Upper lobe of right lung (tissue), 1 donor: ENCODE data around the gene ZKSCAN1. TPM values are rescaled to one million over a fixed set of nuclear protein-coding genes. Genes with fewer than 3 reads are reported as not detected.

Experiments used
- ATAC-seq: fragments of 200-7000 bp; cut with Tn5 transposase; one replicate; pipeline ENCODE4 v1.9.1; 2020; ENCODE audit warnings: mild to moderate bottlenecking, moderate library complexity
- DNase-seq: peaks from one replicate; pipeline ENCODE4 v3.0.0-alpha.2; 2020
- H3K27ac ChIP-seq: fragments of 200-600 bp; one replicate; pipeline ENCODE4 v1.8.0; 2022
- H3K27me3 ChIP-seq: fragments of 200-600 bp; one replicate; pipeline ENCODE4 v1.8.0; 2022; ENCODE audit warnings: mild to moderate bottlenecking
- H3K36me3 ChIP-seq: fragments of 200-600 bp; one replicate; pipeline ENCODE4 v1.8.0; 2022
- H3K4me1 ChIP-seq: fragments of 200-600 bp; one replicate; pipeline ENCODE4 v1.8.0; 2022
- H3K4me3 ChIP-seq: fragments of 200-600 bp; one replicate; pipeline ENCODE4 v1.8.0; 2022; ENCODE audit warnings: mild to moderate bottlenecking
- H3K9me3 ChIP-seq: fragments of 200-600 bp; one replicate; pipeline ENCODE4 v1.8.0; 2022
- CTCF ChIP-seq: fragments of 200-600 bp; IDR thresholded peaks from one replicate; pipeline ENCODE4 v1.8.0; 2022; ENCODE audit warnings: antibody characterized with exemption
- intact Hi-C: fragments of 100-400 bp; cut with DNase I; formaldehyde crosslinking; loops from one replicate; pipeline ENCODE4 v1.11.0; 2022
- total RNA-seq: library from RNA; stranded (reverse); fragmentation: NEBNext Ultra II Directional; extraction: Animal tissue kit (Norgen Biotek cat#: 25700); gene quantifications from one replicate; pipeline ENCODE4 v1.2.1, GENCODE V29; 2021
- donor health status: DM: no; HTN: yes; CAD: no; lungs with severe emphysema.

ZKSCAN1 gene
- total RNA-seq, 1 donor from 2014 or later, result 57.5 TPM

- TF ChIP-seq CTCF, result no peak
- Histone ChIP-seq H3K27ac (no peak overlapping the region), H3K9me3 (no peaks in the 10 kb centered on the region), H3K27me3 (no peaks in the 10 kb centered on the region), H3K36me3 (no peaks in the 10 kb centered on the region), H3K4me3 (no peak overlapping the region), H3K4me1 (peaks cover 34% of the 10 kb centered on the region)
- ATAC-seq (no peak), DNase-seq (no peak)
- intact Hi-C loops, result no loop called here
Observed at GRCh38 chr7:100017875-100018274, 2.5 kb downstream of the ZKSCAN1 start.

- no peak for DNase-seq
Observed at GRCh38 chr7:100019908-100020307, 4.5 kb downstream of the ZKSCAN1 start.

DNA sequence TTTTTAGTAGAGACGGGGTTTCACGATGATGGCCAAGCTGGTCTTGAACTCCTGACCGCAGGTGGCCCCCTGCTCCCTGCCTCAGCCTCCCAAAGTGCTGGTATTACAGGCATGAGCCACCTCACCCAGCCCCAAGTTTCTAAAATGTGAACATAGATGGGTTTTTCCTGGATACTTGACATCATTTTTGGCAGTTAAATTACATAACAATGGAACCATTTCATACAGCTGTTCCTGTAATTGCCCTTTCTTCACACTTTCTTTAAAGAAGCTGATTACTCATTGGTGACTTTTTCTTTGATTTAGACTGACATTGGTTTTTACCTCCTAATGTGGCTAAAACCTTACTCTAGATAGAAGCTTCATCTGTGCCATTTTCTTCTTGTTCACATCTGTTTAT lies 5.9 kb downstream of the ZKSCAN1 start:
- no peak overlapping the region for H3K4me3 ChIP-seq
- TF ChIP-seq CTCF, result no peak
- no peak for ATAC-seq
- DNase-seq, result no peak
- H3K9me3 ChIP-seq, result no peaks in the 10 kb centered on the region
- peaks cover 27% of the 10 kb centered on the region for H3K4me1 ChIP-seq
- H3K27me3 ChIP-seq, result no peaks in the 10 kb centered on the region
- peaks cover 33% of the 10 kb centered on the region for H3K36me3 ChIP-seq
- no peak overlapping the region for H3K27ac ChIP-seq
- intact Hi-C loops, result no loop called here

More at GRCh38 chr7:100019908-100020307, 4.5 kb downstream of the ZKSCAN1 start:
- H3K36me3 ChIP-seq, result peaks cover 19% of the 10 kb centered on the region
- H3K4me3 ChIP-seq, result no peak overlapping the region
- H3K27ac ChIP-seq, result no peak overlapping the region
- no peaks in the 10 kb centered on the region for H3K9me3 ChIP-seq
- H3K27me3 ChIP-seq, result no peaks in the 10 kb centered on the region
- intact Hi-C loops, result no loop called here
- peak; percentile 76 for ATAC-seq
- no peak for TF ChIP-seq CTCF
- H3K4me1 ChIP-seq, result peaks cover 33% of the 10 kb centered on the region

GRCh38 chr7:100022621-100023020 lies 7.2 kb downstream of the ZKSCAN1 start:
- Histone ChIP-seq H3K4me3 (no peak overlapping the region), H3K9me3 (no peaks in the 10 kb centered on the region), H3K27ac (no peak overlapping the region), H3K4me1 (peaks cover 14% of the 10 kb centered on the region), H3K36me3 (peaks cover 45% of the 10 kb centered on the region), H3K27me3 (no peaks in the 10 kb centered on the region)
- ATAC-seq (peak; percentile 88), DNase-seq (peak; percentile 5)
- no peak for TF ChIP-seq CTCF
- intact Hi-C loops, result no loop called here

GRCh38 chr7:100023526-100023925 lies 8.1 kb downstream of the ZKSCAN1 start:
- Histone ChIP-seq H3K27ac (no peak overlapping the region), H3K36me3 (peaks cover 53% of the 10 kb centered on the region), H3K4me3 (no peak overlapping the region), H3K27me3 (no peaks in the 10 kb centered on the region), H3K9me3 (no peaks in the 10 kb centered on the region), H3K4me1 (peaks cover 10% of the 10 kb centered on the region)
- intact Hi-C loops, result no loop called here
- no peak for DNase-seq
- no peak for ATAC-seq
- no peak for TF ChIP-seq CTCF

DNA sequence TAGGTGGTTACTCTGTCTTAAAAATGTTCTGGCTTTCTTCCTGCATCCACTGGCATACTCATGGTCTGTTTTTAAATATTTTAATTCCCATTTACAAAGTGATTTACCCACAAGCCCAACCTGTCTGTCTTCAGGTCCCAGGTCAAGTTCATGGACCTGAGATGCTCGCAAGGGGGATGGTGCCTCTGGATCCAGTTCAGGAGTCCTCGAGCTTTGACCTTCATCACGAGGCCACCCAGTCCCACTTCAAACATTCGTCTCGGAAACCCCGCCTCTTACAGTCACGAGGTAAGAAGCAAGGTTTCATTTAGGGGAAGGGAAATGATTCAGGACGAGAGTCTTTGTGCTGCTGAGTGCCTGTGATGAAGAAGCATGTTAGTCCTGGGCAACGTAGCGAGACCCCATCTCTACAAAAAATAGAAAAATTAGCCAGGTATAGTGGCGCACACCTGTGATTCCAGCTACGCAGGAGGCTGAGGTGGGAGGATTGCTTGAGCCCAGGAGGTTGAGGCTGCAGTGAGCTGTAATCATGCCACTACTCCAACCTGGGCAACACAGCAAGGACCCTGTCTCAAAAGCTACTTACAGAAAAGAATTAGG lies 8.7 kb downstream of the ZKSCAN1 start:
- DNase-seq (no peak), ATAC-seq (no peak)
- no peaks in the 10 kb centered on the region for H3K9me3 ChIP-seq
- intact Hi-C loops, result no loop called here
- H3K27ac ChIP-seq, result no peak overlapping the region
- H3K4me1 ChIP-seq, result peaks cover 10% of the 10 kb centered on the region
- TF ChIP-seq CTCF, result no peak
- peaks cover 58% of the 10 kb centered on the region for H3K36me3 ChIP-seq
- no peak overlapping the region for H3K4me3 ChIP-seq
- no peaks in the 10 kb centered on the region for H3K27me3 ChIP-seq
